HTERT RPE-1 (cell line): ENCODE results near the gene PI4KA.
"Not testable (repeated sequence)": the region's sequence is repeated elsewhere in the genome, so short reads cannot be mapped to it uniquely, and the experiment has no call there.

Source experiments
- in situ Hi-C: fragments of 300-500 bp; cut with MboI; formaldehyde crosslinking; loops from 4 replicates; pipeline ENCODE4 v1.14.3; 2020; ENCODE audit warnings: low sequenced_read_pairs

PI4KA gene

DNA sequence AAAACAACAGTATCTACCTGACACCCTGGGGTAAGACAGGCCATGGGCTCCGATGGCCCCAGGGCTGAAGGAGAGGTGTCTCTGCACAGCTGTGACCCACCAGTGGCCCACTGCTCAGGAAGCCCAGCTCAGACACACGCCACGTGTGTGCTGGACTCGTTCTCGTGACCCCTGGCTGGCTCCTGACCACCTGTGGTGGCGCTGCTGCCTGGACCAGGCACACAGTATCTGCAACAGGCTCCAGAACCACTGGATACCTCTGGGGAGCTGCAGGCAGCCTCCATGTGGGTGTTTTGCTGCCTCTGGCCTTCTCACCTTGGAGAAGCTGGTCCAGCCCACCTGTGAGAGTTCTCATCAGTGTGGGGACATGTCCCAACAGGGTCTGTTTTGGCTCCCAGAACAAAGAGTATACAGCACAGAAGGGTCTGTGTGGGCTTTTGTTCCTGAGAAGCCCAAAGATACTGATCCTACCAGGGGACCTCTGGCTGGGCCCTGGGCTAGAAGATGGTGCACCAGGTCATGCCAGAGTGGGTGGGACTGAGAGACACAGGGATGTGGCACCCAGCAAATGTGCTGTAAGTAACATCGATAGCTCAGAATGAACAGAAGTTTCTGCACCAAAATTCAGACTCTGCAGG, 106.4 kb downstream of the PI4KA start:
- in situ Hi-C loops, result no loop called here

DNA sequence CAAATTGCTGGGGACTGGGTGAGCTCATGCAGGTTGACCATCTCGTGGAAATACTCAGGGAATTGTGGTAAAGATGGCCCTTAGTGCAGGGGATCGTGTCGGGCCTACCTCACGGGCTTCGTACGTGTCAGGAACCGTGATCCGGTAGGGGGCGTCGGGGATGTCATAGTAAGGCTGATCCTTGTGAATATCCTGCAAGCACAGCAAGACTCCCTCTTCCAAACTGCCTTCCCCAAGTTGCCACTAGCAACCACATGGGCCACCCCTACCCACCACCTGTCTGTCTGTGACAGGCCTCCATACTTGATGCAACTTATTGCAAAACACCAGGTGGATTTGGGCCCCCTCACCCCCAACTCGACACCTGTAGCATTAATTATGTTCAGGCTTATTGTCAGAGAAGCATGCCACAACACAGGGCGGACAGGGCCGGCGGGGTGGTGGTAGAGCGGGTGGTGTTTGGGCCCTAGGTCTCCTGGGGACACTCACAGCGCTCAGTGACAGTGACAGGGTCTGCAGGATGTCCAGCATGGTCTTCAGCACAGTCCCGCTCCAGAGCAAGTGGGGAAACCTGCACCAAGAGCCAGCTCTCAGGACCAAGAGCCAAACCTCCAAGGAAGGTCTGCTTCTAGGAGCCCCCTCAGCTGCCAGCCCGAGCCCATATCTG, 107.3 kb downstream of the PI4KA start:
- in situ Hi-C loops, result no loop called here

DNA sequence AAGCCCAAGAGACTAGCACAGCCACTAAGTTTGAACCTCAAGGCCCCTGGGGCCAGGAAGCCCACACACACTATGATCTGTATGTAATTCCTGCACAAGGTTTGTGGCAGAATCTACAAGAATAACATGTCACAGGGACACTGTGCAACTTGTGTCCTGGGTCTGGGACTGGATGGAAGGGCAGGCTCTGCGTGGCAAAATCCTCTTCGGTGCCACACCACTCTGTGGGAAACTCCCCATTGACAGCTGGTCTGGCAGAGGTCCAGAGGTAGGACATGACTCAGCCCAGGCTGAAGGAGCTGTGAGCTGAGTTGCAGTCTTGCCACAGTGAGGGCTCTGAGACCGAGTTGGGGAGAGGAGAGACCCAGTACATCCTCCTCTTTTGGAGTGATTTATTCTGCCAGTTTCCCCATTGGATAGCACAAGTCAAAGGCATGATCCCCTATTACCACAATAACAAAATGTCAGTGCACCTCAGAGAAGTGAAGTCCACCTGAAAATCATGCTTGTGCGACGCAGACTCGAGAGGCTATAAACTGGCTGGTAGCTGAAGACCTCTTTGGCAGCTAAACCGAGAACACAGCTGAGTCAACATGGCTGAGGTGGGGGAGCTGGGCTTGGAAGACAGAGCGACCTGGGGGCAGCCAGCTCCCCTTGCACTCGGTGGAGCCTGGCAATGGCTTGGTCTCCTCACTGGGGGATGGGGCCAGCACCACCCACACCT, 108.0 kb downstream of the PI4KA start:
- in situ Hi-C loops, result no loop called here

GRCh38 chr22:20749453-20749852, 109.2 kb downstream of the PI4KA start:
- in situ Hi-C loops, result no loop called here

- in situ Hi-C loops, result no loop called here
Observed at GRCh38 chr22:20748731-20749428, 109.7 kb downstream of the PI4KA start.

- in situ Hi-C loops, result no loop called here
Observed at GRCh38 chr22:20748082-20748481, 110.5 kb downstream of the PI4KA start.

GRCh38 chr22:20747223-20747622, 111.4 kb downstream of the PI4KA start:
- in situ Hi-C loops, result no loop called here

GRCh38 chr22:20746431-20747189, 112.0 kb downstream of the PI4KA start:
- in situ Hi-C loops, result no loop called here

- in situ Hi-C loops, result no loop called here
Observed at GRCh38 chr22:20745119-20745518, 113.5 kb downstream of the PI4KA start.

- in situ Hi-C loops, result no loop called here
Observed at GRCh38 chr22:20744456-20744855, 114.2 kb downstream of the PI4KA start.

DNA sequence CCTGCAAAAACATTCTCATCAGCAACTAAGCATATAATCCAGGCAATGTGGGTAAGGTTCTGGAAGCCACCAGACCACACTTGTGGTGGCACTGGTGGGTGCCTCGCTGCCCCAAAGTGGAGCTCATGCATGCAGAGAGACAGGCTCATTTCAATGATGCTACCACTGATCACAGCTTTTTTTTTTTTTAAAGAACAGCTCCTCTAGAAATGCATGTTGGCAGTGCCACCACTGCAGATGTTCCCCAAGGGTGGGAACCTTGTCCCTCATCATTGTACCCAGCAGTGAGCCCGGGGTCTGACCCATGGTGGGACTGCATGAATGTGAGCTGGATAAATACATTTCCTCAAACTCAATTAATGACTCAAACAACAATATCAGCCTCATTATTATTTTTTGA, 115.8 kb downstream of the PI4KA start:
- in situ Hi-C loops, result no loop called here

- in situ Hi-C loops, result no loop called here
Observed at GRCh38 chr22:20741634-20742581, 116.7 kb downstream of the PI4KA start.

GRCh38 chr22:20741008-20741633, 117.5 kb downstream of the PI4KA start:
- in situ Hi-C loops, result no loop called here

GRCh38 chr22:20740222-20740951, 118.2 kb downstream of the PI4KA start:
- in situ Hi-C loops, result no loop called here

GRCh38 chr22:20738394-20739089, 120.1 kb downstream of the PI4KA start:
- in situ Hi-C loops, result no loop called here

DNA sequence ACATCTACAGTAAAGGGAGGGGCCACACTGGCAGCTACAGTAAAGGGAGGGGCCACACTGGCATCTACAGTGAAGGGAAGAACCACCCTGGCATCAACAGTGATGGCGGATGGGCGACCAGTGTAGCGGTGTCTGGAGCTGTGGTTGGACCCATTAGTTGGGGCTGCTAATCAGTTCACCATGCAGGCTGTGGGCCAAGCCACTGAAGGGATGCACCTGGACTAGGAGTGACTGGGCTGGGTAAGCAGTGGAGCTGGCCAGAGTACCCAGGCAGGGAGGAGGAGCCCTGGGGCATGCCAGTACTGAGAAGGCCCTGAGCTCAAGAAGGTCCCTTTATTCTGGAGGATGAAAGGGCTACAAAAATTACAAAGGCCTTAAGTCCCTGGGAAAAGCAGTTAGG, 121.7 kb downstream of the PI4KA start:
- in situ Hi-C loops, result not testable (repeated sequence)

DNA sequence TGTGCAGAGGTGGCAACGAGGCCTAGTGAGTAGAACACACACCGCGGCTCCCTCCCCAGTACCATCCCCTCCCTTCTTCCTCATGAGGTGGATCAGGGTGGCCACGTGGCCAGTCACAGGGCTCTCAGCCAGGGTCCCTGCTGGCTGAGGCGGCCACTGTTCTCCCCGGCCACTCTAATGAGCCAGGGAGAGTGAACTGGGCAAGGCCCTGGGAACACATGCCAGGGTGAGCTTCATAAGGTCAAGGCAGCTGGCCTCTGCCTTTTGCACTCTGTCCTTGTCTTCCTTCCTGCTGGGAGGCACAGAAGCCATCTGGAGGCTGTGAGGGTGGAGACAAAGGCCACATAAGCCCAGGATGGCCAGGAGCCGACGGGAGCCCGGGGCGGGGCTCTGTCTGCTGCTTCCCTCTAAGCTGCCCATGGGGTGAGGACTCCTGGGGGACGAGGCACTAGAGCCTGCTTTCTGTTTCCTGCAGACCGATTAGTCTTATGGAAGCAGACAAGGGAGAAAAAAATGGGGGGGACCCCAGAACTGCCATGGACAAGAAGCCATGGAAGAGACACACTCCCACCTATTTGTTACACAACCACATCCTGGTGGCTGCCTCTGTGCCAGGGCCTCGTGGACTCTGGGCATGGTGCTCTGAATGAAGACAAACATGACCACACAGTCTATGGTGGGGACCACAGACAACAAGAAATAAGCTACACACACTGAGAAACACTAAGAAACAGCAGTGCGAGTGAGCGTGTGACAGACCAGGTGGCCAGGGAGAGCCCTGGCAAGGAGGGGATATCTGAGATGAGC, 123.1 kb downstream of the PI4KA start:
- in situ Hi-C loops, result not testable (repeated sequence)
